ENCODE data around the gene EPN2.

Gene EPN2

GRCh38 chr17:19336938-19337711, 100.0 kb downstream of the EPN2 start:
- Histone ChIP-seq H3K27ac (ENCODE audit: low read depth, low read length) (no peak overlapping the region), H3K9ac (ENCODE audit: low read depth in 1 of 2, low read length in 2 of 2) (no peak overlapping the region)

GRCh38 chr17:19337712-19338023, 100.5 kb downstream of the EPN2 start:
- H3K4me3 ChIP-seq (ENCODE audit: low read depth in 1 of 2, low read length in 2 of 2): no peak overlapping the region
- peaks cover 0 to 4% of the 10 kb centered on the region in 2 donors for H3K36me3 ChIP-seq (ENCODE audit: control insufficient read depth in 1 of 2, insufficient read depth in 2 of 2, low read length in 2 of 2)
- H3K27ac ChIP-seq (ENCODE audit: low read depth, low read length): no peak overlapping the region
- H3K9me3 ChIP-seq (ENCODE audit: control insufficient read depth in 1 of 2, low read length in 2 of 2): no peaks in the 10 kb centered on the region
- H3K27me3 ChIP-seq (ENCODE audit: control insufficient read depth in 1 of 2, insufficient read depth in 2 of 2, low read length in 2 of 2): no peaks in the 10 kb centered on the region
- H3K9ac ChIP-seq (ENCODE audit: low read depth in 1 of 2, low read length in 2 of 2): no peak overlapping the region
- H3K4me1 ChIP-seq (ENCODE audit: control insufficient read depth in 1 of 2, insufficient read depth in 2 of 2, low read length in 2 of 2): peaks cover 0 to 5% of the 10 kb centered on the region in 2 donors

More at GRCh38 chr17:19336938-19337711, 100.0 kb downstream of the EPN2 start:
- Histone ChIP-seq H3K9me3 (ENCODE audit: control insufficient read depth in 1 of 2, low read length in 2 of 2) (no peaks in the 10 kb centered on the region), H3K27me3 (ENCODE audit: control insufficient read depth in 1 of 2, insufficient read depth in 2 of 2, low read length in 2 of 2) (no peaks in the 10 kb centered on the region), H3K36me3 (ENCODE audit: control insufficient read depth in 1 of 2, insufficient read depth in 2 of 2, low read length in 2 of 2) (peaks cover 0 to 4% of the 10 kb centered on the region in 2 donors), H3K4me3 (ENCODE audit: low read depth in 1 of 2, low read length in 2 of 2) (no peak overlapping the region), H3K4me1 (ENCODE audit: control insufficient read depth in 1 of 2, insufficient read depth in 2 of 2, low read length in 2 of 2) (peaks cover 0 to 5% of the 10 kb centered on the region in 2 donors)

GRCh38 chr17:19338031-19338990, 101.1 kb downstream of the EPN2 start:
- H3K36me3 ChIP-seq (ENCODE audit: control insufficient read depth in 1 of 2, insufficient read depth in 2 of 2, low read length in 2 of 2): peaks cover 0 to 4% of the 10 kb centered on the region in 2 donors
- H3K9me3 ChIP-seq (ENCODE audit: control insufficient read depth in 1 of 2, low read length in 2 of 2): no peaks in the 10 kb centered on the region
- no peak overlapping the region for H3K4me3 ChIP-seq (ENCODE audit: low read depth in 1 of 2, low read length in 2 of 2)
- H3K27me3 ChIP-seq (ENCODE audit: control insufficient read depth in 1 of 2, insufficient read depth in 2 of 2, low read length in 2 of 2): no peaks in the 10 kb centered on the region
- H3K9ac ChIP-seq (ENCODE audit: low read depth in 1 of 2, low read length in 2 of 2): no peak overlapping the region
- H3K27ac ChIP-seq (ENCODE audit: low read depth, low read length): no peak overlapping the region
- peaks cover 0 to 5% of the 10 kb centered on the region in 2 donors for H3K4me1 ChIP-seq (ENCODE audit: control insufficient read depth in 1 of 2, insufficient read depth in 2 of 2, low read length in 2 of 2)

GRCh38 chr17:19339341-19339815, 102.2 kb downstream of the EPN2 start:
- Histone ChIP-seq H3K9ac (ENCODE audit: low read depth in 1 of 2, low read length in 2 of 2) (no peak overlapping the region), H3K9me3 (ENCODE audit: control insufficient read depth in 1 of 2, low read length in 2 of 2) (no peaks in the 10 kb centered on the region), H3K27ac (ENCODE audit: low read depth, low read length) (no peak overlapping the region), H3K4me3 (ENCODE audit: low read depth in 1 of 2, low read length in 2 of 2) (no peak overlapping the region), H3K4me1 (ENCODE audit: control insufficient read depth in 1 of 2, insufficient read depth in 2 of 2, low read length in 2 of 2) (peaks cover 0 to 5% of the 10 kb centered on the region in 2 donors), H3K27me3 (ENCODE audit: control insufficient read depth in 1 of 2, insufficient read depth in 2 of 2, low read length in 2 of 2) (no peaks in the 10 kb centered on the region), H3K36me3 (ENCODE audit: control insufficient read depth in 1 of 2, insufficient read depth in 2 of 2, low read length in 2 of 2) (no peaks in the 10 kb centered on the region)

- no peak overlapping the region for H3K27ac ChIP-seq (ENCODE audit: low read depth, low read length)
- H3K27me3 ChIP-seq (ENCODE audit: control insufficient read depth in 1 of 2, insufficient read depth in 2 of 2, low read length in 2 of 2): no peaks in the 10 kb centered on the region
- H3K36me3 ChIP-seq (ENCODE audit: control insufficient read depth in 1 of 2, insufficient read depth in 2 of 2, low read length in 2 of 2): no peaks in the 10 kb centered on the region
- H3K4me3 ChIP-seq (ENCODE audit: low read depth in 1 of 2, low read length in 2 of 2): no peak overlapping the region
- H3K4me1 ChIP-seq (ENCODE audit: control insufficient read depth in 1 of 2, insufficient read depth in 2 of 2, low read length in 2 of 2): peaks cover 0 to 5% of the 10 kb centered on the region in 2 donors
- no peaks in the 10 kb centered on the region for H3K9me3 ChIP-seq (ENCODE audit: control insufficient read depth in 1 of 2, low read length in 2 of 2)
- H3K9ac ChIP-seq (ENCODE audit: low read depth in 1 of 2, low read length in 2 of 2): no peak overlapping the region
Observed at GRCh38 chr17:19341211-19341631, 104.1 kb downstream of the EPN2 start.

GRCh38 chr17:19341641-19342610, 104.8 kb downstream of the EPN2 start:
- H3K4me3 ChIP-seq (ENCODE audit: low read depth in 1 of 2, low read length in 2 of 2): no peak overlapping the region
- H3K27ac ChIP-seq (ENCODE audit: low read depth, low read length): no peak overlapping the region
- H3K27me3 ChIP-seq (ENCODE audit: control insufficient read depth in 1 of 2, insufficient read depth in 2 of 2, low read length in 2 of 2): no peaks in the 10 kb centered on the region
- H3K9ac ChIP-seq (ENCODE audit: low read depth in 1 of 2, low read length in 2 of 2): no peak overlapping the region
- no peaks in the 10 kb centered on the region for H3K36me3 ChIP-seq (ENCODE audit: control insufficient read depth in 1 of 2, insufficient read depth in 2 of 2, low read length in 2 of 2)
- H3K4me1 ChIP-seq (ENCODE audit: control insufficient read depth in 1 of 2, insufficient read depth in 2 of 2, low read length in 2 of 2): peaks cover 0 to 10% of the 10 kb centered on the region in 2 donors
- H3K9me3 ChIP-seq (ENCODE audit: control insufficient read depth in 1 of 2, low read length in 2 of 2): no peaks in the 10 kb centered on the region

GRCh38 chr17:19342611-19343255, 105.6 kb downstream of the EPN2 start:
- H3K9me3 ChIP-seq (ENCODE audit: control insufficient read depth in 1 of 2, low read length in 2 of 2): no peaks in the 10 kb centered on the region
- no peak overlapping the region for H3K9ac ChIP-seq (ENCODE audit: low read depth in 1 of 2, low read length in 2 of 2)
- no peak overlapping the region for H3K27ac ChIP-seq (ENCODE audit: low read depth, low read length)
- no peaks in the 10 kb centered on the region for H3K27me3 ChIP-seq (ENCODE audit: control insufficient read depth in 1 of 2, insufficient read depth in 2 of 2, low read length in 2 of 2)
- peaks cover 0 to 10% of the 10 kb centered on the region in 2 donors for H3K4me1 ChIP-seq (ENCODE audit: control insufficient read depth in 1 of 2, insufficient read depth in 2 of 2, low read length in 2 of 2)
- no peaks in the 10 kb centered on the region for H3K36me3 ChIP-seq (ENCODE audit: control insufficient read depth in 1 of 2, insufficient read depth in 2 of 2, low read length in 2 of 2)
- no peak overlapping the region for H3K4me3 ChIP-seq (ENCODE audit: low read depth in 1 of 2, low read length in 2 of 2)

- no peak overlapping the region for H3K27ac ChIP-seq (ENCODE audit: low read depth, low read length)
- H3K4me1 ChIP-seq (ENCODE audit: control insufficient read depth in 1 of 2, insufficient read depth in 2 of 2, low read length in 2 of 2): peaks cover 0 to 8% of the 10 kb centered on the region in 2 donors
Observed at GRCh38 chr17:19343256-19343630, 106.1 kb downstream of the EPN2 start.

GRCh38 chr17:19343671-19344151, 106.5 kb downstream of the EPN2 start:
- H3K4me3 ChIP-seq (ENCODE audit: low read depth in 1 of 2, low read length in 2 of 2): no peak overlapping the region
- H3K36me3 ChIP-seq (ENCODE audit: control insufficient read depth in 1 of 2, insufficient read depth in 2 of 2, low read length in 2 of 2): no peaks in the 10 kb centered on the region
- no peak overlapping the region for H3K27ac ChIP-seq (ENCODE audit: low read depth, low read length)
- H3K27me3 ChIP-seq (ENCODE audit: control insufficient read depth in 1 of 2, insufficient read depth in 2 of 2, low read length in 2 of 2): no peaks in the 10 kb centered on the region
- no peak overlapping the region for H3K9ac ChIP-seq (ENCODE audit: low read depth in 1 of 2, low read length in 2 of 2)
- peaks cover 0 to 5% of the 10 kb centered on the region in 2 donors for H3K4me1 ChIP-seq (ENCODE audit: control insufficient read depth in 1 of 2, insufficient read depth in 2 of 2, low read length in 2 of 2)
- H3K9me3 ChIP-seq (ENCODE audit: control insufficient read depth in 1 of 2, low read length in 2 of 2): no peaks in the 10 kb centered on the region

More at GRCh38 chr17:19343256-19343630, 106.1 kb downstream of the EPN2 start:
- Histone ChIP-seq H3K9me3 (ENCODE audit: control insufficient read depth in 1 of 2, low read length in 2 of 2) (no peaks in the 10 kb centered on the region), H3K4me3 (ENCODE audit: low read depth in 1 of 2, low read length in 2 of 2) (no peak overlapping the region), H3K9ac (ENCODE audit: low read depth in 1 of 2, low read length in 2 of 2) (no peak overlapping the region), H3K27me3 (ENCODE audit: control insufficient read depth in 1 of 2, insufficient read depth in 2 of 2, low read length in 2 of 2) (no peaks in the 10 kb centered on the region), H3K36me3 (ENCODE audit: control insufficient read depth in 1 of 2, insufficient read depth in 2 of 2, low read length in 2 of 2) (no peaks in the 10 kb centered on the region)
